ENCODE results near the gene ITFG1.
"Not testable (repeated sequence)": the region's sequence is repeated elsewhere in the genome, so short reads cannot be mapped to it uniquely, and the experiment has no call there.

The ITFG1 gene

DNA sequence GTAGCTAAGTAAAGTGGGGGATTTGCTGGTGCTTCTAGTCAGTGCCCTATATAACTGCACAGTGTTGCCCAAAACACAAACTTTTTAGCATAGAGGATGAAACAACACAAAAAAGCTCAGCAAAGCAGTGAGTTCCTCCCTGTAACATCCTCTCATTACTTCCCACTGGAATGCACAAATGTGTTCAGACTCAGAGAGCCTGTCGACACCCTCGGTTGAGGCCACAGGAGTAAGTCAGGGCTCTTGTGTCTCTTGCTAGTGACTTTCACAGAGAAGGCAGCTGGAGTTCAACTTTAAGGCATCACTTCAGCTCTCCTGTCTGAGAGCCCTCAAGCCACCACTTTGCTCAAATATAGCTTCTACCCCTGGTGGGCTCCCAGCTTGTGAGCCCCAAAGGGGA lies 209.9 kb downstream of the ITFG1 start:
- no peak for DNase-seq (ENCODE audit: low read depth in 2 of 3, low spot score in 1 of 3)

DNA sequence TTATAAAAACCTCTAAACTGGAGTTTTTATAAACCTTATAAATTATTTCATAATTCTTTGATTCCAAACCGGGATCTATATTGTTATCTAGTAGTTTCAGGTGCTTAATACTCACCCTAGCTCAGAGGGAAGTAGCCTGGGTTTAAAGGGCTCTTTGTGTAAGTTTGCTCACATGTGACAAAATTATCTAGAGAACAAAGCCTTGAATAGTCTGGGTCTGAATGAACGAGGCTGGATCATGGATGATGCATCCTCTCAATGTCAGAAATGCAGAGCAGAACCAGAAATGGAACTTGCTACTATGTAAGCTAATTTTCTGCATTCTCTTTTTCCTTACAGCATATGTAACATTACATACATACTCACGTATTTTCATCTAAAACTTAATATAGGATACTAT lies 213.2 kb downstream of the ITFG1 start:
- no peak for DNase-seq (ENCODE audit: low read depth in 2 of 3, low spot score in 1 of 3)

DNA sequence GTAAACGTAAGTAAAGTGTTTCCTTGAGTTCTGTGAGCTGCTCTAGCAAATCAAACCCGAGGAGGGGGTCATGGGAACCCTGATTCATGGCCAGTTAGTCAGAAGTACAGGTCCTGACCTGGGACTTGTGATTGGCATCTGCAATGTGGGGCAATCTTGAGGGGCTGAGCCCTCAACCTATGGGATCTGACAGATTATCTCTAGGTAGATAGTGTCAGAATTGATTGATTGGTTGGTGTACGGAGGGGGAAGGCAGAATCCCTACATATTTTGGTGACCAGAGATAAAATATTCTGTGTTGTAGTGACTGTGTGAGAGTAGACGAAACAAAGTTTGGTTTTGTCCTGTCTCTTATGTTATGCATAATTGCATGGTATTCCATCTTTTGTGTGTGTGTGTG lies 216.7 kb downstream of the ITFG1 start:
- no peak for DNase-seq (ENCODE audit: low read depth in 2 of 3, low spot score in 1 of 3)

DNA sequence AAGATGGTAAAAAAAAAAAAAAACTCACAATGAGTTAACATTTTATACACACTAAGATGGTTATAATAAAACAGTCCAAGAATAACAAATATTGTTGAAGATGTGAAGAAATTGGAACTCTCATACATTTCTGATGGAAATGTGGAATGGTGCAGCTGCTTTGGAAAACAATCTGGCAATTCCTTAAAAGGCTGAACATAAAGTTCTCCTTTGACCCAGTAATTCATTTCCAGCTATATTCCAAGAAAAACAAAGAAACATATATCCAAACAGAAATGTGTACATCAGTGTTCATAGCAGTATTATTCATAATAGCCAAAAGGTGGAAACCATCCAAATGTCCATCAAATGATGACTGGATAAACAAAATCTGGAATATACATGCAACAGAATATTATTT lies 219.8 kb downstream of the ITFG1 start:
- no peak for DNase-seq (ENCODE audit: low read depth in 2 of 3, low spot score in 1 of 3)

DNA sequence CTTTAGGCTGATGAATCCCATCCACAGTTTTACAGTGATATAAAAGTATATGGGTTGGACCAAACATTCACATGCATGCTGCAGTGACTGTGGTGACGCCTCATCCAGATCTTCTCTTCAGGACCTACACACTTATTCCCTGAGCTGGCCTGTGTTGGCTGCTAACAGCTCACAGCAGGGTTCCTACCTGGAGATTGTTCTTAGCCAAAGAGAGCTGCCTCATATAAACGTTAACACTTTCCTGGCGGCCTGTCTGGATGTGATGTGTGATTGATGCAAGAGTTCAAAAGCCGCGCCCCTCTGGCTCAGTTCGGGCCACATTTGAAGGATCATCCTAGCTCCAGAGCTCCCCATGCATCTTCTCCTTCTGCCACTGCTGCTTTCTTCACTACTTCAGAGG lies 224.1 kb downstream of the ITFG1 start:
- DNase-seq (ENCODE audit: low read depth in 2 of 3, low spot score in 1 of 3): no peak

DNA sequence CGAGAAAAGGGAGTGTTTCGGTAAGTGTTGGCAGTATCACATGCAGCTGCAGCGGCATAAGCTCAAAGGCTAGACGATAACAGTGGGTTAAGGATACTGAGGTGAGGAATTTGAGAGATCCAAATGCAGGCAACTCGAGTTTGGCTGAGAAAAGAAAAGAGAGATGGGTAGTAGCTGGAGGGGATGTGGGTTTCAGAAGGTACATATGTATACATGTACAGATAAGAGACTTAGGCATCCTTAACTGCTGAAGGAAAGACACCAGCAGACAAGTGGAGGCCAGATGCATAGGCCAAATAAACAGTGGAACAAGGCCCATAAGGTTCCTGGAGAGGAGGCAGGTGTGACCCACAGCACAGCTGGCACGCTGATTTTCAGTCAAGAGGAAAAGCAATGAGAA lies 230.6 kb downstream of the ITFG1 start:
- no peak for DNase-seq (ENCODE audit: low read depth in 2 of 3, low spot score in 1 of 3)

DNA sequence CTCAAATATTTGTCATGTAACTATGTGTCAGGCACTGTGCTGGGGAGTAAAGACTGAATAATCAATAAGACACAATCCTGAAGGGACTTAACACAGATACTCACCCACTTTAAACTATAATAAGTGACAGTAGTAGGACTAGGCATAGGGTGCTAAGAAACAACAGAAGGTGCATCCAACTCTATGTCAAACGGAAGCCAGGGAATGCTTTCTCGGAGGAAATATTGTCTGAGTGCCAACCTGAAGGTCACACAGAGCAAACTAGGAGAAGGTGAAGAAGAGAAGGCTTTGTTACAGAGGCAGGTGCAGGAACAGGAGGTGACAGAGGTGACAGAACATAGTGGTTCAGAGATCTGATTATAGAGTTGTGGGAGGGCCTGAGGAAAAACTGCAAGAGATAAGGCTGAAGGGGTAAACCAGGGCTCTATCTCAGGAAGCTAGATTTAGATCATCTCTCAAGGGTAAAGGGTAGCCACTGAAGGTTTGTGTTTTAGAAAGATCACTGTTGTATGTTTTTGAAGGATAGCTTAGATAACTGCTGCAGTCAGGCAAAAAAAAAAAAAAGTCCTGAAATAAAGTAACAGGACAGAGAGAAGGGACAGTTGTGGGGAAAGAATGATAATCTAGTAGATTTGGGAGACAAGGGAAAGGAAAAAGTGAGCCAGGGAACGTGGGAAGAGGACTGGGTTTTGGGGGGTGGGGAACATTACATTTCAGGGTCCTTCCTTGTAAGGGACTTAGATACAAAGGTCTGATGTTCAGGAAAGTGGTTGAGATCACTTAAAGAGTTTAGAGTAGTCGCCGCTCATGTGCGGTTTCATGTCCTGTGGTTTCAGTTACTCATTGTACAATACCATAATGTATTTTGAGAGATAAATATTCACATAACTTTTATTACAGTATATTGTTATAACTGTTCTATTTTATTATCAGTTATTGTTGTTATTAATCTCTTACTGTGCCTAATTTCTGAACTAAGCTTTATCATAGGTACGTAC lies 231.5 kb downstream of the ITFG1 start:
- no peak for DNase-seq (ENCODE audit: low read depth in 2 of 3, low spot score in 1 of 3)

DNA sequence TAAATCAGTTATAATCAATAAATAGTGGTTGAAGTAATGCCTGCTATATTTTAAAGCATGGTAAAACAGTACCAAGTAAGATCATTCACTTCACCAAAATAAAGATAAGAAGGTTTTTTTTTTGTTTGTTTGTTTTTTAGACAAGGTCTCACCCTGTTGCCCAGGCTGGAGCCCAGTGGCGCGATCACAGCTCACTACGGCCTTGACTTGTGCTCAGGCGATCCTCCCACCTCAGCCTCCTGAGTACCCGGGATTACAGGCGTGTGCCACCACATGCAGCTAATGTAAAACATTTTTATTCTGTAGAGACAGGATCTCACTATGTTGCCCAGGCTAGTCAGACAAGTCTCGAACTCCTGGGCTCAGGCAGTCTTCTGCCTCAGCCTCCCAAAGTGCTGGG lies 232.6 kb downstream of the ITFG1 start:
- DNase-seq (ENCODE audit: low read depth in 2 of 3, low spot score in 1 of 3): no peak

DNA sequence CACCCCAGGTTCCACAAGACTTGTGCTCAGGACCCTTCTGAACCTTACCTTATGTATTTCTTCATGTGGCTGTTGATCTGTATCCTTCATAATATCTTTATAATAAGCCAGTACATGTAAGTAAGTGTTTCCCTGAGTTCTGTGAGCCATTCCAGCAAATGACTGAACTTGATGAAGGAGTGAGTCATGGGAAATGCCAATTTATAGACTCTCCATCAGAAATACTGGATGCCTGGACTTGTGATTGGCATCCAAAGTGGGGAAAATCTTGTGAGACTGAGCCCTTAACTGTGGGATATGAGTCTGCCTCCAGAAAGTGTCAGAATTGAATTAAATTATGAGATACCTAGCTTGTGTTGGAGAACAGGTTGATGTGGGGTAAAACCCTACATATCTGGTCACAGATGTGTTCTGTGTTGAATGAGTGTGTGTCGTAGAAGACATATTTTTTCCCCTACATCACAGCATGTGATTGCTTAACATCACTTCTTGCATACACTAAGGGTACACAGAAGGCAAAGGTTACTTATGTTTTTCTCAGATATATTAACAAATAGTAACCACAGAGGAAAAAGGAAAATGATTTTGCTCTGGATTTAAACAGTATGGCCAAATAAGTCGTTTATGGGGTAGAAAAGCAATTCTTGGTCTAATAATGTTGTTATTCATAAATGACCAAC lies 247.0 kb downstream of the ITFG1 start:
- no peak for DNase-seq (ENCODE audit: low read depth in 2 of 3, low spot score in 1 of 3)

DNA sequence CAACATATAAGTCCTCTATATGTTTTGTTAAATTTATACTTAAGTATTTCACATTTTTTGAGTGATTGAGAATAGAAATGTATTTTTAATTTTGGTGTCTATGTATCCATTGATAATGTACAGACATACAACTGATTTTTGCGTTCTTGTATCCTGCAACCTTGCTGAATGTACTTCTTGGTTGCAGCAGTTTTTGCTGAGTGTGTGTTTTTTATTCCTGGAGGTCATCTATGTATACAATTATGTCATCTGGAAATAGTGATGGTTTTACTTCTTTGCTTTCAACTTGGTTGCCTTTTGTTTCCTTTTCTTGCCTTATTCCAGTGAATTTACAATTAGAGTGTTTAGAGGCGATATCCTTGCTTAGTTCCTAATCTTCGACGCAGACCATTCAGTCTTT lies 249.6 kb downstream of the ITFG1 start:
- no peak for DNase-seq (ENCODE audit: low read depth in 2 of 3, low spot score in 1 of 3)

DNA sequence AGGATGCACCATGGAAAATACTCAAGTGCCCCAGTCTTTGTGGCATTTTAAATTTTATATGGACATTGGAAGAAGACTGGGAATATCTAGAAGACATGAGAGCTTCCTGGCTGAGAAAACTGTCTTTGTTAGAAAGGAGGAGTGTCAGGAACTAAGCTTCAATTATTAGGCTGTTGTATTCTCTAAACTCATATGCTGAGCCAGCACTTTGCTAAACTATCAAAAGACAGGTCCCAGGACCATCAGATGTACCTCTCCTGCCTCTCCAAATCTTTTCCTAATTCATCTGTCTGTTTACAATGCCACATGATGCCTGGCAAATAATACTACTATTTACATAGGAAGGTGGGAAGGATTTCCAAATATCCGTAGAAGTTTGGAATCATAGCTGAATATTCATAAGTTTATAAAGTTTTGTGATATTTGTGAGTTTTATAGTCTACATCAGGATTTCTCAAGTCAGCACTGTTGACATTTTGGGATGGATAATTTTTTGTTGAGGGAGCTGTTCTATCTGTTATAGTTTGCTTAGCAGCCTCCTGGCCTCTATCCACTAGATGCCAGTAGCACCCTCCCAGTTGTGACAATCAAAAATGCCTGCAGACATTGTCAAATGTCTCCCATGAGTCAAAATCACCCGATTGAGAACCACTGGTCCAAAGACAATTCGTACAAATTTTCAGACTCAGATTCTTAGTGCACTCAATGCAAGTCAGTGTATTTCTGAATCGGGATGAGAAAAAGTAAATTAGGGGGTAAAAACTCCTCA lies 255.9 kb downstream of the ITFG1 start:
- DNase-seq (ENCODE audit: low read depth in 2 of 3, low spot score in 1 of 3): no peak

DNA sequence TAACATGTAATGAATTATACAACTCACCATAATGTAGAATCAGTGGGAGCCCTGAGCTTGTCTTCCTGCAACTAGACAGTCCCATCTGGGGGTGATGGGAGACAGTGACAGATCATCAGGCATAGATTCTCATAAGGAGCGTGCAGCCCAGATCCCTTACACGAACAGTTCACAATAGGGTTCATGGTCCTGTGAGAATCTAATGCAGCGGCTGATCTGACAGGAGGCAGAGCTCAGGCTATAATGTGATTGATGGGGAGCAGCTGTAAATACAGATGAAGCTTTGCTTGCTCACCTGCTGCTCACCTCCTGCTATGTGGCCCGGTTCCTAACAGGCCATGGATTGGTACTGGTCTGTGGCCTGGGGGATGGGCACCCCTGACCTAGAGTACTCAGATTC lies 257.4 kb downstream of the ITFG1 start:
- DNase-seq (ENCODE audit: low read depth in 2 of 3, low spot score in 1 of 3): not testable (repeated sequence)

DNA sequence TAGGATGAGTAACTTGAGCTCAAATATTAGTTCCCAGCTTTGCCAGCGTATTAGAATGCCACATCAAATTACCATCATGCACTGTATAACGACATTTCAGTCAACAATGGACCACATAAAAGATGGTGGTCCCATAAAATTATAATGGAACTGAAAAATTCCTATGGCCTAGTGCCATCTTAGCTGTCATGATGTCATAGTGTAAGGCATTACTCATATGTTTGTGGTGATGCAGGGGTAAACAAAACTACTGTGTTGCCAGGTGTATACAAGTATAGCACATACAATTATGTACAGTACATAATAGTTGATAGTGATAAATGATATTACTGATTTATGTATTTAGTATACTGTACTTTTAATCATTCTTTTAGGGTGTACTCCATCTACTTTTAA lies 262.7 kb downstream of the ITFG1 start:
- DNase-seq (ENCODE audit: low read depth in 2 of 3, low spot score in 1 of 3): no peak

DNA sequence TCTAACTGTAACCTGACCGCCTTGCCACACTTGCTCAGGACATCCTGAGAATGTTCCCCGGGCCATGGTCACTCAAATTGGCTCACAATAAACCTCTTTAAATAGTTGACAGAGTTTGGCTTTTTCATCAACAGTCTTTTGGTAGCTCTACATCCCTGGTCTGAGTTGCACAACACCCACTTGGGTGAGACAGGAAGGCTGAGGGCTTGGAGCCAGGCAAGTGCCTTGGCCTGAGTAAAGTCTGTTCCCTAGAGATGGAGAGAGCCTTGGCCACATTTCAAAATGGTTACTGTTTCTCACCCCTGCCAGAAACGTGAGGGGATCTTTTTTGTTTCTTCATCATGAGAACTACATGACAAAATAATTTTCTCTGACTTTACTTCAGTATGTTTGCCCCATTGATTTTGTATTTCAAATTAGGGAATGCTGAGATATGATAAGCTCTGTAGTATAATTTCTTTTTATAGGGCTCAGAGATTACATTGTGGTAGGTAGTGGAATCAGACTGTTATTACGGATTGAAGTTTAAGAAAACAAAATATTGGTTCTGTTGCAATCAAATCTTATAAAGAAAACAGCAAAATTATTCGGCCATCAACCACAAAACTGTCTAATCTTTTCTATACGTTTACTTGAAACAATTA lies 263.2 kb downstream of the ITFG1 start:
- DNase-seq (ENCODE audit: low read depth in 2 of 3, low spot score in 1 of 3): no peak

DNA sequence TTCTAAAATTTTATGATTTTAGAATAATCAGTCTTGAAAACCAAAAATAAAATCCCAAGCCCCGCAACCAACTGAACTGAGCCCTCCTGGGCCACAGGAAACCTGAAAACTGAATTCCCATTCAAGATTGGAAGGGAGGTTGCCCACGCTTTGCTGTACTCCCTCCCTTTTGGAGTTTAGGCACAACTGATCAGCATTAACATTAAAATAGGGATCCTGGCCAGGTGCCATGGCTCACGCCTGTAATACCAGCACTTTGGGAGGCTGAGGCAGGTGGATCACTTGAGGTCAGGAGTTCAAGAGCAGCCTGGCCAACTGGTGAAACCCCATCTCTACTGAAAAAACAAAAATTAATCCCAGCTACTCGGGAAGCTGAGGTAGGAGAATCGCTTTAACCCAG lies 264.4 kb downstream of the ITFG1 start:
- DNase-seq (ENCODE audit: low read depth in 2 of 3, low spot score in 1 of 3): no peak

DNA sequence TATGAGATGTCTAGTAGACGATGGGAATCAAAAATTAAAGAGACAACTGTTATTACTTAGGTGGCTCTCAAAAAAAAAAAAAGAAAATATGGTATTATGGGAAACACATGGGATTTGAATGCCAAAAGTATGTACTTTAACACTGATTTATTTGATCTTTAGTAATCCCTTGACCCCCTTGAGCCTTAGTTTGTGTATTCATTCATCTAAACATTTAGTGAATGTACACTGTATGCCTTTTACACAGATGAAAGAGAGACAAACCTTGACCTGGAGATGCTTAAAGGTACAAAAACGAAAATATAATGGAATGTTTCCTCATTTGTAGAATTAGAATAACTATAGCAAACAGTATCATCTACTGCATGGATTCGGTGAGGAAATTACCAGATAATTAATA lies 278.5 kb downstream of the ITFG1 start:
- no peak for DNase-seq (ENCODE audit: low read depth in 2 of 3, low spot score in 1 of 3)

DNA sequence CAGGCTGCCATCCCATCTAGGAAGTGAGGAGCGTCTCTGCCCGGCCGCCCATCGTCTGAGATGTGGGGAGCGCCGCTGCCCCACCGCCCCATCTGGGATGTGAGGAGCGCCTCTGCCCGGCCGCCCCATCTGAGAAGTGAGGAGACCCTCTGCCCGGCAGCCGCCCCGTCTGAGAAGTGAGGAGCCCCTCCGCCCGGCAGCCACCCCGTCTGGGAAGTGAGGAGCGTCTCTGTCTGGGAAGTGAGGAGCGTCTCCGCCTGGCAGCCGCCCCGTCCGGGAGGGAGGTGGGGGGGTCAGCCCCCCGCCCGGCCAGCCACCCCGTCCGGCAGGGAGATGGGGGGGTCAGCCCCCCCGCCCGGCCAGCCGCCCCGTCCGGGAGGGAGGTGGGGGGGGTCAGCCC lies 279.8 kb downstream of the ITFG1 start:
- DNase-seq (ENCODE audit: low read depth in 2 of 3, low spot score in 1 of 3): not testable (repeated sequence)

DNA sequence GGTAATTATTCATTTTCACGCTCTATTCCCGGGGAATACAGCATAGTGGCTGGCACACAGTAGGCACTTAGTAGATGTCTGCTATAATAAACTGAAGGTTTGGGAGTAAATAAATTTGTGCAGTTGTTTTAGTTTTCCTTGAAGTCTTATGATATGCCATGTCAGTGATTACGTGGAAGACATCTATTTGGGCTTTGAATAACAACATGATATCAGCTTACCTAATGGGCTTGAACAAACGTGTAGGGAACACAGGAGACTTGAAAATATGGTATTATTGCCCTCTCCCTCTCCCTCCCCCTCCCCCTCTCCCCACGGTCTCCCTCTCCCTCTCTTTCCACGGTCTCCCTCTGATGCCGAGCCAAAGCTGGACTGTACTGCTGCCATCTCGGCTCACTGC lies 280.8 kb downstream of the ITFG1 start:
- DNase-seq (ENCODE audit: low read depth in 2 of 3, low spot score in 1 of 3): no peak

DNA sequence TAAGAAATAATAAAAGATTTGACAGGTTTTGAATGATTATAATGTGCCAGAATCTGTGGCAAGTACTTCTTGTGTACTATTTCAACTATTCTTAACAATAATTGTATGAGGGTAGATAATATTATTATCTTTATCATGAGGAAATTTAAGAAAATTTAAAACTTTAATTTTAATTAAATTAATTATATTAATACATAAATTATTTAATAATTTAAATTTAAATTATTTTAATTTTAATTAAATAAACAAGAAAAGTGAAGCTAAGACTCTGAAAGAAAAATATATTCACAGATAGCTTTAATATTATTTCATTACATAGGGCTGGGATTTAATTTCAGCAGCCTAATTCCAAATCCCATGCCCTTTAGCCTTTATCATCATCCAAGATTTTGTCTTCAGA lies 285.7 kb downstream of the ITFG1 start:
- DNase-seq (ENCODE audit: low read depth in 2 of 3, low spot score in 1 of 3): no peak

DNA sequence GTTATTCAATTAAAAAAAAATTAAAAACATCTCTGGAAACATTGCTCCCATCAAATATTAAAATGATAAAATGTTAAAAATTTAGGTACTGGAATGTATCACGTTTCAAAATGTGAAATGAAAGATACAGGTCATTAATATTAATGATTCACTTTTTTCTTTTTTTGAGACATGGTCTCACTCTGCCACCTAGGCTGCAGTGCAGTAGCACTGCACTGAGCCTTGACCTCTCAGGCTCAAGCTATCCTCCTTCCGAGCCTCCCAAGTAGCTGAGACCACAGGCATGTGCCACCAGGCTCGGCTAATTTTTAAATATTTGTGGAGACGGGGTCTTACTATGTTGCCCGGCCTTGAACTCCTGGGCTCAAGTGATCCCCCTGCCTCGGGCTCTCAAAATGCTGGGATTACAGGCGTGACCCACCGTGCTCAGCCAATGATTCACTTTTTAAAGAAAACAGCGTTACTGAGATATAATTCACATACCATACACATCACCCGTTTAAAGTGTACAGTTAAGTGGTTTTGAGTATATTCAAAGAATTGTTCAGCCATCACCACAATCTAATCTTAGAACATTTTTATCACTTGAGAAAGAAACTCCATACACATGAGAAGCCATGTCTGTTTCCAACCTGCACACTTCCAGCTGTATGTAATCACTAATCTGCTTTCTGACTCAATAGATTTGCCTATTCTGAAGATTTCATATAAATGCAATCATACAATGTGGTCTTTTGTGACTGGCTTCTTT lies 298.0 kb downstream of the ITFG1 start:
- DNase-seq (ENCODE audit: low read depth in 2 of 3, low spot score in 1 of 3): no peak

DNA sequence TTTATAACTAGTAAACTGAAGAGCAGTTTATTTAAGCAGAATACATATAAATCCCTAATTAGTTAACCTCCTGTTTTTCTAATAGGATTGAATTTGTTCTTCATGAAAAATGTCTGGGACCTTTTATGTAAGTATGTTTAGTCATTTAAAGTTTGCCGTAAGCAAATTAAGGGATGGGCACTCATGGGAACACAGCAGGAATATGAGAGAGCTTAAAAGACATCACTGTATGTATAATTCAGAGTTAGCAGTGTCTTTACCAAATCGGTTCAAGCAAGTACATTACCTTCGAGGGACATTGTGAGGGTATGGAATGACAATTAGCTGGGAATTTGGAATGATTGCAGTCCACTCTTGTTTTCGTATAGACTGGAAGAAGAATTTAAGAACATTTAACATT lies 299.4 kb downstream of the ITFG1 start:
- no peak for DNase-seq (ENCODE audit: low read depth in 2 of 3, low spot score in 1 of 3)

Data from stimulated activated CD4-positive, alpha-beta T cell treated with anti-CD3 and anti-CD28 coated beads, Interleukin-12 subunit alpha, Interleukin-12 subunit beta, amount 100 ng/mL, for 48 hours (primary cell).